GM18858 (cell line): ENCODE results near the gene NCLN.
"Not testable (repeated sequence)": the region's sequence is repeated elsewhere in the genome, so short reads cannot be mapped to it uniquely, and the experiment has no call there.

Source experiments
- ATAC-seq: cut with Tn5 transposase; IDR thresholded peaks from one replicate; pipeline ENCODE4 v1.9.1; 2021; ENCODE audit not compliant: unreplicated experiment

The NCLN gene

DNA sequence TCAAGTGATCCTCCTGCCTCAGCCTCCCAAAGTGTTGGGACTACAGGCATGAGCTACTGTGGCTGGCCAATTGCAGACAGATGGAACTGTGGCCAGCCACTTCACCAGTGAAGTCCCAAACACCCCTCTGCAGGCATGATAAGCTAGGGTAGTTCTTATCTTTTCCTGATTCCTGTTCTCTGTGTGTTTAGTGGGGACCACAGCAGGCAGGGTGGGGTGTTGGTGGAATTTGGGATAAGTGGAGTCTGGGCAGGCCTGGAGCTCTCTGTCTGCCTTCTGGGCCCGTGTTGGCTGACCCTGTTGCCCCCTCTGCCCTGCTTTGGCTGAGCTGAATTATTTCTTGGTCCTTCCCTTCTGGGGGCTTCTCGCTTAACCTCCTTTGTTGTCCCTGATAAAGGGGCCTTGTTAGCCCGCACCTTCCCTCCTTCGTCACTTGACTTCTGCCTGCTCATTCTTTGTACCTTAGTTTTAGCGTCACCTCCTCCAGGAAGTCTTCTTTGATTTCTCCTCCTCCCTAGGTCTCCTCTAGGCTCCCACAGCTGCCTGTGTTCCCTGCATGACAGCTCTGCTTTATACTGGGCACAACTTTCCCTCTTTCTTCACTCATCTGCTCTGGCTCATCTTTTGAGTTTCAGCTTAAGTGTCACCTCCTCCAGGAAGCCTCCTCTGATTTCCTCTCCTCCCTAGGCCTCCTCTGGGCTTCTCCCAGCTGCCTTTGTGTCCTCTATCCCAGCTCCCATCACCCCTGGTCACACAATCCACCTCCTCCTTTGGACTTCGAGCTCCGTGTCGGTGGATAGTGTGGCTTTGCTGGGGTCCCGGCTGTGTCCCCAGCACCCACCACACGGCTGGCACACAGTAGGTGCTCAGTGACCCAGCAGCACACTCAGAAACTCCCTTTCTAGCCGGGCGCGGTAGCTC lies 1.7 kb upstream of the NCLN start:
- ATAC-seq: no peak

DNA sequence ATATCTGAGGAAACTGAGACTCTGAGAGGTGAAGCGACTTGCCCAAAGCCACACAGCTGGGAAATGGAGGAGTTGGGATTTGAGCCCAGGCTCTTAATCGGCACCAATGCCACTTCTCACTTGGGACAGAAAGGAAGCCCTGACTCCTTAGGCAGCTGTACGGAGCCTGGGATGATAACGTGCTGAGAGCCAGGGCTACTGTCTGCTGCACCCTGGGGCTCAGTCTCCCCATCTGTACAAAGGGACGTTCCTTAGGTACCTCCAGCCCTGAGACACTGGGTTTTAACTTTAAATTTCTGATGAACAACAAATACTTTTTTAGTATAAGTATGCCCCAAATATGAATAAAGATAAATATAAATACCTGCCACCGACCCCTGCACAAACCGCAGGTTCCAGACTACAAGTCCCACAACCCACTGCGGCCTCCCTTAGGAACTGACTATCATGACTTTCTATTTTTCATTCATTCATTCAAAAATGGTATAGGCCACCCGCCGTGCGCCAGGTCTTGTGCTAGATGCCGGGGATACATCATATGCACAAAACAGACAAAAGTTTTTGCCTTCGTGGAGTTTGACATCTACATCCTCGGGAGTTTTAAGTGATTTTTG lies 776 bp upstream of the NCLN start:
- ATAC-seq: no peak

DNA sequence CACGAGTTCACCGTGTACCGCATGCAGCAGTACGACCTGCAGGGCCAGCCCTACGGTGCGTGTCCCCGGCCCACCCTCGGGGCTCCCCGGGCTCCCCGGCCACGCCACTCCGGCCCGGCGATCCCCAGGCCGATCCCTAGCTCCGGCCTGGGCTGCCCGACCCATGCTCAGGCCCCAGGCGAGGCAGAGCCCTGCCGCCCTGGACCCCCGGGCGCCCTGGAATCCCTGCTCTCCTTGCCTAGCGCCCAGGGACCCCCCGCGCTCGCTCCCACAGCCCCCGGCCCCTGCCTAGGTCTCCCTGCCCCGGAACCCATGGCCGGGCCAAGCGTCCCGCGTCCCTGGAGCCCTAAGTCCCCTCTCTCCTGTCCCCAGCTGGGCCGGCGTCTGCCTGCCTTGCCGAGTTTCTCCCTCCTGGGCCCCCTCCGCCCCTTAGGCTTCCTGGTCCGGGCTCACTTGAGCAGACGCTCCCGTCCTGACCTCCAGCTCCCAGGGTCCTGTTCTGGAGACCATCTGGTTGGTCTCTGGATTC lies 494 bp downstream of the NCLN start:
- no peak for ATAC-seq

DNA sequence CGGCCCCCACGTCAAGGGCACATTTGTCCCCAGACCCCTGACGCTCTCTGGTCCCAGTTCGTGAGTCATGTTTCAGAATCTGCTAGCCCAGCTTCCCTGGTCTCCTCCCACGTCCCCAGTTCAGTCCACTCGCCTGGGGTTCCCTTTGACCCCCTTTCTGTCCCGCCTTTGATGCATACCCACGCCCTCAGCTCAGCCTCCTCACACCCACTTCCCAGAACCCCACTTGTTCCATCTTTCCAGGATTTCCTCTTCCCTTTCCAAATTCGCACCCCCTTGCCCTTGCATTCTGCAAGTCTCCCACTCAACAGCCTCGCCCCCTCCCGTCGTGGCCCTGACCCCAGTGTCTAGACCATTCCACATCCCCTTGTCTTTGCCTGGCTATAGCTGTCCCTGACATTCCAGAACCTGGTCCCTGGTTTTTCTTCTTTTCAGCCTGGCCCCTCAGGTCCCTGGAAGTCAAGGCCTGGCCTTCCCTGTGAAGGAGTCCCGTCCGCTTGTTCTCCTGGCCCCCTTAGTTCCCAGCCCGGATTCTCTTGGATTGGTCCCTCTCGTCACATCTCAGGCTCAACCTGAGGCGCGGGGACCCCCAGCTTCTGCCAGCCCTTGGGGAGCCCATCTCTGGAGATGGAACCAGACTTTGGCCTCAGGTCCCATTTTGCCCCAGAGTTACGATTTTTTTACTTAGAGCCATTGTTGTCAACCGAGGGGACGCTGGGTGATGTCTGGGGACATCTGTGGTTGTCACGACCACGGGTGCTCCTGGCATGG lies 1.3 kb downstream of the NCLN start:
- no peak for ATAC-seq

DNA sequence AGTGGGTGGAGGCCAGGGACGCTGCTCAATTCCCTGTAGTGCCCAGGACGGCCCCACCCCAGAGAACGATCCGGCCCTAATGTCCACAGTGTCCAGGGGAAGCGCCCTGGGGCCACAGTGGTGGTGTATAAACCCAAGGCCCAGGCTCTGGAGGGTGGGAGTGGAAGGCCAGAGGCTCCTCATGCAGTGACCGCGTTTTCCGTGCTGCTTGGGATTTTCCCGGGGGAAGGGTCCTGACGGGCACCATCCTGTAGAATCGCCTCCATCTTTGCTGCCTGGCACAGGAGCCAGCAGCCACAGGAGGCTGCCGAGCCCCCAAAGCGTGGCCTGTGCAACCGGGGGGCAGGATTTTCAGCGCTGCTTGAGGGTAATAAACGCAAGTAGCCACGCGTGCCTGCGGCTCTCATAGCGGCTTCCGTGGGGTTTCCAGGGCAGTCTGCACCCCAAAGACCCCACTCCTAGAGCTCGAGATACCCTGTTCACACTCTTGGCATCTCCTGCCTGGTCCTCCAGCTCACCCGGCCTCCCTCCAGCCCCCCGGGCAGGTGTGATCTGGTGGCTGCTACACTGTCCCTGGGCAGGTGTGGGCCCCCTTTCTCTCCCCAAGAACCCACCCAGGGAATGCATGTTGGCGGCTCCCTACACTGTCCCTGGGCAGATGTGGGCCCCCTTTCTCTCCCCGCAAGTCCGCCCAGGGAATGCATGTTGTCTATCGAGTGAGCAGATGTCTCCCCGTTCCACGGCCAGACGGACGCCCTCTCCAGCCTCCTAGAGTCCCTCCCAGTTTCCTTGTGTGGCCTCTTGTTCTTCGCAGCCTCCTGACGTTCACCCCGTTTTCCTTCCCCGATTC lies 2.2 kb downstream of the NCLN start:
- ATAC-seq: no peak

DNA sequence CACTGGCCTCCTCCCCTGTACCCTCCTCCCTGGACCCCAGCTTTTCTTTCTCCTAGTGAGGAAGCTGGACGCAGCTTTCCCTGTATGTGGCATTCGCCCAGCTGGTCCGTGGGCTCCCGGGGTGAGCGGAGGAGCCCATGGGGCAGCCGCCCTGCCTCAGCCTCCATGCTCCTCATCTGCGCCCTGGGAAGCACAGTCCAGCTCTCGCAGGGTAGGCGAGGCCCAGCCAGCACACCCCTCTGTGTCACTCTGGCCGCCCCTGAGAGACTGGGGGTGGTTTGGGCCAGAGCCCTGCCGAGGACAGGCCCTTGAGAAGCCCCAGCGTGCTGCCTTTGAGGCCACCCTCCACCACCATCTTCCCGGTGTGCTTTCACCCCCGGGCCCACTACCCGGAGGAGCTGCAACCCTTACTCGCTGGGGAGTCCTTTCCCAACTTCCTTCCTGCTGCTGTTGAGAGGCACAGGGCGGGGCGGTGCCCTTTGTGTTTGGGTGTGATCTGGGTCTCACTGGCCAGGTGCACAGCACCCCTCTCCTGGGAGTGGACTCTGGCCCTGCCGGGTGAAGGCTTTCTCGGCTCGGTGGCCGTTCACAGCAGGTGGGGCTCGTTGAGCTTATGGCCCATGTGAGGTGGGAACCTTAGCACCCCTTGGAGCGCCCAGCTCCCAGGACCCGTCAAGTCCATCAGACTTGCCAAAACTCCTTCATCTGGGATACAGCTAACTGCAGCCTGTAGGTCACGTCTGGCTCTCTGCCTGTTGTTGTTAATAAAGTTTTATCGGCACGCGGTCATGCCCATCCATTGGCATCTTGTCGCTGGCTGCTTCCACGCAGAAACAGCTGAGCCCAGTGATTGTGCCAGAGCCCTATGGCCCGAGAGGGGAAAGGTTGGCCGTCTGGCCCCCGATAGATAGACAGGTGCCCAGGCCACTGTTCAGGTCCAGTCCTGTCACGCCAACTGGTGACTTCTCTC lies 3.2 kb downstream of the NCLN start:
- no peak for ATAC-seq

DNA sequence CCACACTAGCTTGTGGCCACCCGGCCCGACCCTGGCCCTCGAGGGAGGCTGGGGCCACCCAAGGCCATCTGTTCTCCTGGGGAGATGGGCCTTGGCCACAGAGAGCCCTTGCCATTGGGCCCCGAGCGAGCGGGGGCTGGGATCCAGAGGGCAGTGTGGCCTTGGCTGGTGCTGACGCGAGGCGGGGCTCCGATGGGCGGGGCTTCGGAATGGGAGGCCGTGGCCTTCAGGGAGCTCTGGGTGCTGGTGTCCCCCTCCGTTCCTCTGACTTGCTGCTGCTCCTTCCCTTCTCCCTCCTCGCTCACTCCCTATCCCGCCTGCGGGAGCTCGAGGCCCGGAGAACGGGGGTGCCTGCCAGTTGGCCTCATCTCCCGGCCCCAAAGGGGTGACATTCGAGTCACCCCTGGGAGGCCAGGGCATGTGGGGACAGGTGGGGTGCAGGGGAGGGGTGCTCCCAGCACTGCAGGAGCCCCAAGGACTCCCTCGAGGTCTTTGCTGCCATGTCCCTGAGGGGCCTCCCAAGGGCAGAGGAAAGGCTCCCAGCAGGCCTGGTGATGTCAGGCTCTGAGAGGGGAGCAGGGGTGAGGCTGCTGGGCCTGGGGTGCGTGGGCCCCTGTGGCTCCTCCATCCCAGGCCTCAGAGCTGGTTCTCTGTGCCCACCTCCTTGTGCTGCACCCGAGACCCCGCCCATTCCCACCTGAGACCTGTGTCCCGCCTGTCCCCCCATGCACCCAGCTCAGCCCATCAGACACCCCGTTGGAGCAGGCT lies 4.2 kb downstream of the NCLN start:
- no peak for ATAC-seq

DNA sequence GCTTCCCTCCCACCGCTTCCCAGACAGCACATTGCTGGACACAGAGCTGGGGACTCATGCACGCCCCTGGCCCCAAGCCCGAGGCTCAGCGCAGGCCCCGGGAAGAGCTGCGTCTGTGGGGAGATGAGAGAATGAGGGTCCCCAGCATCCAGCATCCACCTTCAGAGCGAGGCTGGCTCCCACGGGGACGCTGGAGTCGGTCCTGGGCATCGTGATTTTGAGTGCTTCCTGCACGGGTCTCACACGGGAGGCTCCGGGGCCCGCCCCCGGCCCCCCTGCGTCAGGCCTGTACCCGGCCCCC lies 4.7 kb downstream of the NCLN start:
- ATAC-seq: no peak

DNA sequence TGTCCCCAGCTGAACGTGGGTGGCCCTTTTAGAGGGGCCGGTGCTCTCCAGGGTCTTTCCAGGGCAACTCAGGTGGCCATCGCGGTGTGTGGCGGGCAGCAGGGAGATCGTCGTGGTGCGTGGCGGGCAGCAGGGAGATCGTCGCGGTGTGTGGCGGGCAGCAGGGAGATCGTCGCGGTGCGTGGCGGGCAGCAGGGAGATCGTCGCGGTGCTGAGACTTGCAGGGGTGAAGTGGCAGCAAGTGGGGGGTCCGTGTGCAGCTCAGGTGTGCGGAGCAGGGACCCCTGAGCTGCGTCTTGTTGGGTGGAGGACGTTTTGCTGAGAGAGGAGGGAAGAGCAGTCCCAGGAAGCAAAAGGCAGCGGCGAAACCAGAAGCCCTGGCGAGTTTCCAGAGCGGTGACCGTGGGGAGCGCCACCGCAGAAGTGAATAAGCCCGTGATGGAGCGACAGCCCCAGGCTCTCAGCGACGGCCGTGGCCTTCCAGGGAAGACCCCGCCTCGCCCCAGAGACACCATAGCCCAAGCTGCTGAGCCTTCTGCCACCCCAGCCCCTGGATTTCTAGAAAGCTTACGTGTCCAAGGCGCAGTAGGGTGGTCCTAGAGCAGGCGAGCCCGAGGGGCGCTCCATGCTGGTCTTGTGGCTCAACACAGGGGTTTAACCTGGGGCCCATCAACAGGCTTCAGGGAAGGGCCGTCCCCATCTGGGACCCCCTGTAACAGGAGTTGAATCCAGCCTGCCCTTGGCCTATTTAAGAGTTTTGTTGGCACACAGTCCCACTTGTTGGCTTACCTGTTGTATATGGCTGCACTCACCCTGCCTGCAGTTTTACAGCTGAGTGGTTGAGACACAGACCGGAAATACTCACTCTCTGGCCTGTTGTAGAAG lies 5.4 kb downstream of the NCLN start:
- ATAC-seq: no peak

DNA sequence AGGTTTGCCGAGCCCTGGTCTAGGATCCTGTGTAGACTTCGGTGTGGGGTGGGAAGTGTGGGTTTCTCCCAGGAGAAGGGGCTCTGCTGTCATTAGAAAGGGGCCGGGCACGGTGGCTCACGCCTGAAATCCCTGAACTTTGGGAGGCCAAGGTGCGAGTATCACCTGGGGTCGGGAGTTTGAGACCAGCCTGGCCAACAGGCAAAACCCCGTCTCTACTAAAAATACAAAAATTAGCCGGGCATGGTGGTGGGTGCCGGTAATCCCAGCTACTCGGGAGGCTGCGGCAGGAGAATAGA lies 6.0 kb downstream of the NCLN start:
- not testable (repeated sequence) for ATAC-seq

DNA sequence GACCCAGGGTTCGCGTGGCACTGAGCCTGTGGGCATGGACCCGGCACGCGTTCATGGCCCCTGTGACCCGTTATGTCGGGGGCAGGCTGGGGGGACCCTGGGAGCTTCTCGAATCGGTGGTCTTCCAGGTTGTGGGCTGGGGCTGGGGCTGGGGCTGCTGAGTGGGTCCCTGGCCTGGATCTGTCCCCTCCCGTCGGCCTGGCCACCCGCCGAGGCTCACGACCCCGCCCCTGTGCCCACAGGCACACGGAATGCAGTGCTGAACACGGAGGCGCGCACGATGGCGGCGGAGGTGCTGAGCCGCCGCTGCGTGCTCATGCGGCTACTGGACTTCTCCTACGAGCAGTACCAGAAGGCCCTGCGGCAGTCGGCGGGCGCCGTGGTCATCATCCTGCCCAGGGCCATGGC lies 6.5 kb downstream of the NCLN start:
- no peak for ATAC-seq

DNA sequence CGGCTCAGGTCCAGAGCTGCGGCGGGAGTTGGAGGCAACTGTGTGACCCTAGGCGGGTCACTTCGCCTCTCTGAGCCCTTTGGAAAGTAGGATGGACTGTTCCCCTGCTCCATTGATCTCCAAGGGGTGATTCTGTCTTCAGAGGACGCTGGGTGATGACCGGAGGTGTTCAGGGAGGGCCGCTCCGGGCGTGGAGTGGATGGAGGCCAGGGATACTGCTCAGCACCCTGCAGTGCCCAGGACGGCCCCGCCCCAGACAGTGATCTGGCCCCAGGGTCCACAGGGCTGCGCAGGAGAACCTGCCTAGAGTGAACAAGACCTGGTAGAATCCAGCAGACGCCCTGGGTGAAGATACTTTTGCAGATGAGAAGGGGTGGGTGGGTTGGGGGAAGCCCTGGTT lies 7.0 kb downstream of the NCLN start:
- no peak for ATAC-seq

DNA sequence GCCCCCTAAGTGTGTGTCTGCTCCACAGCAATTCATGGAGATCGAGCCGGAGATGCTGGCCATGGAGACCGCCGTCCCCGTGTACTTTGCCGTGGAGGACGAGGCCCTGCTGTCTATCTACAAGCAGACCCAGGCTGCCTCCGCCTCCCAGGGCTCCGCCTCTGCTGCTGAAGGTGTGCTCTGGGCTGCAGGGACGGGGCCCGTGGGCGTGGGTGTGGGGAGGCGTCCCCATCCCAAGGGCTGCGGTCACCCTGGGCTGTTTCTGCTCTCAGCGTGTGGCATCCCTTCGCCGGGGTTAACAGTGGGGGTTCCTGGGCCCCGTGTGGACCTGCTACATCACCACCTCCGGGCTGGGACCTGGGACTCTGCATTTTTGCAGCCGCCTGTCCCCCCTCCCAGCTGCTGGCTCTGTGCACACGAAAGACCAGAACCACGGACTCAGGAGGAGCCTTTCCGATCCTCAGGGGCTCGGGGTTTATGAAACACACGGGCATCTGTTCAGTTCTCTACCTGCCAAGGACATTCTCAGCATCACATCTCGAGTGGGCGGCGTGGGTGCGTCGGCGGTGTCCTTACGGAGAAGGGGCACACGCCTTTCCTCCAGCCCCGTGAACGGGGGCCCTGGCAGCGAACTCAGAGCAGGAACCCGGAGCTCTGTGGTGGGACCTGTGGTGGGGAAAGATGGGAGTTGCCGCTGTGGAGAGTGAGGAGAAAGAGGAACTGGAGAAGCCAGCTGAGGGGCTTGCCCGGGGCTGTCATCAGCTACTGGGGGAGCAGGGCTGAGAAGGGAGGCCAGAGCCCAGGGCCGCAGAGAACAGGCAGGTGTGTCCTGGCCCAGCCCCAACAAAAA lies 7.8 kb downstream of the NCLN start:
- ATAC-seq: no peak

DNA sequence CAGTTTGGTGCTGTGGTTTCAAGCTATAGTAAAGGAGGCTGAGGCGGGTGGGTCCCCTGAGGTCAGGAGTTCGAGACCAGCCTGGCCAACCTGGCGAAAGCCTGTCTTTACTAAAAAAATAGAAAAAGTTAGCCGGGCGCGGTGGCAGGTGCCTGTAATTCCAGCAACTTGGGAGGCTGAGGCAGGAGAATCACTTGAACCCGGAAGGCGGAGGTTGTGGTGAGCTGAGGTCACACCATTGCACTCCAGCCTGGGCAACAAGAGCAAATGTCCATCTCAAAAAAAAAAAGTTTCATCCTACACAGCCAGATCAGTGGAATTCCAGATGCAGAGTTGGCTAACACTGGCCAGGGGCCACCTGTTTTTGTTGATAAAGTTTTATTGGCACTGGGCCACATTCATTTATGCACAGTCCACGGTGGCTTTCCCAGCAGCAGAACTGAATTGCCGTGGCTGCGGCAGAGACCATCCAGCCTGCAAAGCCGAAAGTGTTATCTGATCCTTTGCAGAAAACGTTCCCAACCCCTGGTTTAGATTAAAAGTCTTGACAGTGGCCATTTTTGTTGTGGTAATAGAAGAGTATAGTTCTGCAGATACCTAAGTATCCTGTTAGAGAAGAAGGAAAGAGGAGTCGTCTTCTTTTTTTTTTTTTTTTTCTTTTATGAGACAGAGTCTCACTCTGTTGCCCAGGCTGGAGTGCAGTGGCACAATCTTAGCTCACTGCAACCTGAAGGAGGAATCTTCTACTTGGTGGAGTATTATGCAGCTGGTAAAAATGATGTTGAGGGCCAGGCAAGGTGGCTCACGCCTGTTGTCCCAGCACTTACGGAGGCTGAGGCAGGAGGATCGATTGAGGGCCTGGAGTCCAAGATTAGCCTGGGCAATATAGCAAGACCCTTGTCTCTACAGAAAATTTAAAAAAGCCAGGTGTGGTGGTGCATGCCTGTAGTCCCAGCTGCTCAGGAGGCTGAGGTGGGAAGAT lies 8.7 kb downstream of the NCLN start:
- no peak for ATAC-seq

DNA sequence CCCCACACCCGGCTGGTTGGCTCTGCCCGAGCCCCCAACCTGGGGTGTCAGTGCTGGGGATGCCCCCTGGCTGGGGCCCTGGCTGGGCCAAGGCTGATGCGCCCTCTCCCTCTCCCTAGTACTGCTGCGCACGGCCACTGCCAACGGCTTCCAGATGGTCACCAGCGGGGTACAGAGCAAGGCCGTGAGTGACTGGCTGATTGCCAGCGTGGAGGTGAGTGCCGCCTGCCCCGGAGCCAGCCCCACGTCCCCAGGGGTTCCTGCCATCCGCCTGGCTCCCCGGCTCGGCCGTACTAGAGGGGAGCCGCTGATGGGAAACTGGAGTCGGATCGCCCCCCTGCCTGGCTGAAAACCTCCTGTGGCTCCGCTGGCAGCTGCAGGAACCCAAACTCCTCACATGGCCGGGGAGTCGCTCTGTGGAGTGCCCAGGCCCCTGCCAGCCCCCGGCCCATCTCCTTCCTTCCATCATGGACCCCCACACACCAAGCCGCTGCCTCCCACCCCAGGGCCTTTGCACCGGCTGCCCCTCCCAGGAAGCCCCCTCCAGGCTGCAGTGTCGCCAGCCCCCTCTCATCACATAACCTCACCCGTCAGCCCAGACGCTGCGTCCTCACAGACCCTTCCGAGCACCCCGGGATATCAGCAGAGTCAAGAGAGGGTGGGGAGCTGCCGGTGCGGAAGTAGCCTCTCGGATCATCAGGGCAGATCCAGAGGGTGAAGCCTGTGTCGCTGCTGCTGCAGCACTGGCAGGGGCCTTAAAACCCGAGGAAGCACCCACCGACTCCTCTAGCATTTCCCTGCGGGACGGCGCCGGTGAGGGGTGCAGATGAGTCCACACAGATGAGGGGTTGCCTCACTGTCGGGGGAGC lies 10.6 kb downstream of the NCLN start:
- no peak for ATAC-seq
